ENCODE data around the gene PIF1. TPM values are rescaled to one million over a fixed set of nuclear protein-coding genes. Genes with fewer than 3 reads are reported as not detected.
"Not testable (repeated sequence)": the region's sequence is repeated elsewhere in the genome, so short reads cannot be mapped to it uniquely, and the experiment has no call there.

Gene PIF1
- total and polyA plus RNA-seq, 7 experiments from 2014 or later: 0.34 to 30.2 (median 1.0) TPM; not detected in 4

- Mint-ChIP-seq H3K27me3 (peaks cover 0 to 15% (median 0%) of the 10 kb centered on the region in 5 donors), H3K4me1 (peaks cover 0 to 5% (median 0%) of the 10 kb centered on the region in 7 donors), H3K4me3 (no peak overlapping the region), H3K9me3 (no peaks in the 10 kb centered on the region), H3K36me3 (no peaks in the 10 kb centered on the region), H3K27ac (no peak overlapping the region)
- DNase-seq (no peak), ATAC-seq (no peak)
- intact Hi-C loops (cut with micrococcal nuclease): no loop called here
- ChIA-PET POLR2A (no interaction called here), CTCF (no interaction called here)
- Histone ChIP-seq H3K27me3 (ENCODE audit: control insufficient read depth in 2 of 2, insufficient read depth in 2 of 2, low read length in 2 of 2) (no peaks in the 10 kb centered on the region), H3K27ac (ENCODE audit: low read depth, low read length) (no peak overlapping the region), H3K4me1 (ENCODE audit: control insufficient read depth in 2 of 2, insufficient read depth in 2 of 2, low read length in 2 of 2) (peaks cover 0 to 3% of the 10 kb centered on the region in 2 donors), H3K36me3 (ENCODE audit: control insufficient read depth in 2 of 3, insufficient read depth in 3 of 3, low read length in 3 of 3) (no peaks in the 10 kb centered on the region), H3K9me3 (ENCODE audit: control insufficient read depth in 2 of 3, low read length in 3 of 3) (no peaks in the 10 kb centered on the region), H3K4me3 (ENCODE audit: low read length) (no peak overlapping the region)
Observed at GRCh38 chr15:64806509-64806908, 18.9 kb downstream of the PIF1 start.

- intact Hi-C loops (cut with micrococcal nuclease): no loop called here
- no peaks in the 10 kb centered on the region for H3K9me3 ChIP-seq (ENCODE audit: control insufficient read depth in 2 of 3, low read length in 3 of 3)
- no peak overlapping the region for H3K4me3 ChIP-seq (ENCODE audit: low read length)
- H3K27me3 ChIP-seq (ENCODE audit: control insufficient read depth in 2 of 2, insufficient read depth in 2 of 2, low read length in 2 of 2): no peaks in the 10 kb centered on the region
- no peak for ATAC-seq
- peaks cover 0 to 4% (median 0%) of the 10 kb centered on the region in 7 donors for H3K4me1 Mint-ChIP-seq
- CTCF ChIA-PET: interaction anchor here (0.6 to 1.1 kb wide), 4 partner anchors 22 to 704 kb away, joined by 3 to 5 read pairs (median 3); no protein-coding TSS in a partner anchor
- peaks cover 0 to 6% (median 0%) of the 10 kb centered on the region in 11 donors for H3K9me3 Mint-ChIP-seq
- POLR2A ChIA-PET: no interaction called here
- DNase-seq: no peak
- H3K27me3 Mint-ChIP-seq: peaks cover 0 to 15% (median 0%) of the 10 kb centered on the region in 5 donors
- no peak overlapping the region for H3K4me3 Mint-ChIP-seq
- peaks cover 0 to 5% (median 0%) of the 10 kb centered on the region in 5 donors for H3K36me3 Mint-ChIP-seq
- no peaks in the 10 kb centered on the region for H3K36me3 ChIP-seq (ENCODE audit: control insufficient read depth in 2 of 3, insufficient read depth in 3 of 3, low read length in 3 of 3)
- no peak overlapping the region for H3K27ac ChIP-seq (ENCODE audit: low read depth, low read length)
- peaks cover 0 to under 1% of the 10 kb centered on the region in 2 donors for H3K4me1 ChIP-seq (ENCODE audit: control insufficient read depth in 2 of 2, insufficient read depth in 2 of 2, low read length in 2 of 2)
- H3K27ac Mint-ChIP-seq: no peak overlapping the region
Observed at GRCh38 chr15:64804619-64805018, 20.8 kb downstream of the PIF1 start.

GRCh38 chr15:64803526-64803925, 21.9 kb downstream of the PIF1 start:
- ATAC-seq: no peak
- no peak overlapping the region for H3K27ac ChIP-seq (ENCODE audit: low read depth, low read length)
- Mint-ChIP-seq H3K4me3 (no peak overlapping the region), H3K36me3 (peaks cover 0 to 5% (median 0%) of the 10 kb centered on the region in 5 donors), H3K4me1 (peaks cover 0 to under 1% (median 0%) of the 10 kb centered on the region in 7 donors), H3K27ac (no peak overlapping the region), H3K27me3 (peaks cover 0 to 8% (median 0%) of the 10 kb centered on the region in 5 donors), H3K9me3 (peaks cover 0 to 6% (median 0%) of the 10 kb centered on the region in 11 donors)
- CTCF ChIA-PET: interaction anchor here (0.7 to 1.3 kb wide), 3 partner anchors 12 to 41 kb away, joined by 3 to 4 read pairs (median 3); no protein-coding TSS in a partner anchor
- H3K9me3 ChIP-seq (ENCODE audit: control insufficient read depth in 2 of 3, low read length in 3 of 3): no peaks in the 10 kb centered on the region
- intact Hi-C loops (cut with micrococcal nuclease): no loop called here
- H3K4me1 ChIP-seq (ENCODE audit: control insufficient read depth in 2 of 2, insufficient read depth in 2 of 2, low read length in 2 of 2): no peaks in the 10 kb centered on the region
- no peaks in the 10 kb centered on the region for H3K27me3 ChIP-seq (ENCODE audit: control insufficient read depth in 2 of 2, insufficient read depth in 2 of 2, low read length in 2 of 2)
- H3K4me3 ChIP-seq (ENCODE audit: low read length): no peak overlapping the region
- no peak for DNase-seq
- POLR2A ChIA-PET: no interaction called here
- no peaks in the 10 kb centered on the region for H3K36me3 ChIP-seq (ENCODE audit: control insufficient read depth in 2 of 3, insufficient read depth in 3 of 3, low read length in 3 of 3)

- Mint-ChIP-seq H3K9me3 (peaks cover 0 to 6% (median 0%) of the 10 kb centered on the region in 11 donors), H3K27ac (no peak overlapping the region), H3K36me3 (peaks cover 0 to 5% (median 0%) of the 10 kb centered on the region in 5 donors), H3K4me1 (no peaks in the 10 kb centered on the region), H3K27me3 (peaks cover 0 to 3% (median 0%) of the 10 kb centered on the region in 5 donors), H3K4me3 (no peak overlapping the region)
- ATAC-seq (no peak), DNase-seq (no peak)
- H3K27ac ChIP-seq (ENCODE audit: low read depth, low read length): no peak overlapping the region
- no peaks in the 10 kb centered on the region for H3K27me3 ChIP-seq (ENCODE audit: control insufficient read depth in 2 of 2, insufficient read depth in 2 of 2, low read length in 2 of 2)
- H3K9me3 ChIP-seq (ENCODE audit: control insufficient read depth in 2 of 3, low read length in 3 of 3): no peaks in the 10 kb centered on the region
- no peak overlapping the region for H3K4me3 ChIP-seq (ENCODE audit: low read length)
- no peaks in the 10 kb centered on the region for H3K36me3 ChIP-seq (ENCODE audit: control insufficient read depth in 2 of 3, insufficient read depth in 3 of 3, low read length in 3 of 3)
- intact Hi-C loops (cut with micrococcal nuclease): no loop called here
- CTCF ChIA-PET: interaction anchor here (0.7 kb wide), 1 partner anchor 1363 kb away, joined by 7 read pairs; no protein-coding TSS in a partner anchor
- no peaks in the 10 kb centered on the region for H3K4me1 ChIP-seq (ENCODE audit: control insufficient read depth in 2 of 2, insufficient read depth in 2 of 2, low read length in 2 of 2)
- POLR2A ChIA-PET: no interaction called here
Observed at GRCh38 chr15:64800476-64800875, 25.0 kb downstream of the PIF1 start.

GRCh38 chr15:64798905-64799304, 26.5 kb downstream of the PIF1 start:
- POLR2A ChIA-PET; H3K27ac Mint-ChIP-seq; intact Hi-C loops (cut with micrococcal nuclease); ATAC-seq; H3K9me3 Mint-ChIP-seq; H3K27ac ChIP-seq (ENCODE audit: low read depth, low read length); H3K4me1 ChIP-seq (ENCODE audit: control insufficient read depth in 2 of 2, insufficient read depth in 2 of 2, low read length in 2 of 2); CTCF ChIA-PET; H3K27me3 Mint-ChIP-seq; H3K4me3 Mint-ChIP-seq; H3K4me1 Mint-ChIP-seq; DNase-seq; H3K4me3 ChIP-seq (ENCODE audit: low read length); H3K36me3 Mint-ChIP-seq; H3K9me3 ChIP-seq (ENCODE audit: control insufficient read depth in 2 of 3, low read length in 3 of 3); H3K27me3 ChIP-seq (ENCODE audit: control insufficient read depth in 2 of 2, insufficient read depth in 2 of 2, low read length in 2 of 2); H3K36me3 ChIP-seq (ENCODE audit: control insufficient read depth in 2 of 3, insufficient read depth in 3 of 3, low read length in 3 of 3): not testable (repeated sequence)

- H3K27me3 ChIP-seq (ENCODE audit: control insufficient read depth in 2 of 2, insufficient read depth in 2 of 2, low read length in 2 of 2); H3K36me3 ChIP-seq (ENCODE audit: control insufficient read depth in 2 of 3, insufficient read depth in 3 of 3, low read length in 3 of 3); H3K4me1 Mint-ChIP-seq; H3K27ac Mint-ChIP-seq; POLR2A ChIA-PET; CTCF ChIA-PET; H3K4me1 ChIP-seq (ENCODE audit: control insufficient read depth in 2 of 2, insufficient read depth in 2 of 2, low read length in 2 of 2); DNase-seq; H3K27ac ChIP-seq (ENCODE audit: low read depth, low read length); H3K36me3 Mint-ChIP-seq; ATAC-seq; H3K4me3 ChIP-seq (ENCODE audit: low read length); H3K9me3 ChIP-seq (ENCODE audit: control insufficient read depth in 2 of 3, low read length in 3 of 3); H3K9me3 Mint-ChIP-seq; intact Hi-C loops (cut with micrococcal nuclease); H3K4me3 Mint-ChIP-seq; H3K27me3 Mint-ChIP-seq: not testable (repeated sequence)
Observed at GRCh38 chr15:64795921-64796320, 29.5 kb downstream of the PIF1 start.

- H3K4me3 ChIP-seq (ENCODE audit: low read length); H3K4me1 ChIP-seq (ENCODE audit: control insufficient read depth in 2 of 2, insufficient read depth in 2 of 2, low read length in 2 of 2); intact Hi-C loops (cut with micrococcal nuclease); H3K4me1 Mint-ChIP-seq; H3K4me3 Mint-ChIP-seq; H3K9me3 Mint-ChIP-seq; H3K36me3 Mint-ChIP-seq; H3K27ac Mint-ChIP-seq; DNase-seq; H3K27me3 ChIP-seq (ENCODE audit: control insufficient read depth in 2 of 2, insufficient read depth in 2 of 2, low read length in 2 of 2); POLR2A ChIA-PET; H3K27me3 Mint-ChIP-seq; H3K36me3 ChIP-seq (ENCODE audit: control insufficient read depth in 2 of 3, insufficient read depth in 3 of 3, low read length in 3 of 3); H3K27ac ChIP-seq (ENCODE audit: low read depth, low read length); H3K9me3 ChIP-seq (ENCODE audit: control insufficient read depth in 2 of 3, low read length in 3 of 3); ATAC-seq: not testable (repeated sequence)
- CTCF ChIA-PET: interaction anchor here (0.7 kb wide), 1 partner anchor 386 kb away, joined by 4 read pairs; no protein-coding TSS in a partner anchor
Observed at GRCh38 chr15:64795299-64795698, 30.1 kb downstream of the PIF1 start.

All from naive thymus-derived CD4-positive, alpha-beta T cell (primary cell).